ENCODE measurements around the gene RAPGEF5. TPM values are rescaled to one million over a fixed set of nuclear protein-coding genes. Genes with fewer than 3 reads are reported as not detected.

Gene RAPGEF5
- total RNA-seq, 1 experiment from 2014 or later = 13.3 TPM

GRCh38 chr7:22333680-22334141 is 23.2 kb downstream of the RAPGEF5 start:
- no peak overlapping the region for H2BK12ac ChIP-seq (ENCODE audit: insufficient read length, low read depth, low read length)
- Mint-ChIP-seq H3K27ac (peak overlapping the region; percentile 79 to 96 (median 89); a peak in 6 of 7 replicates), H3K36me3 (ENCODE audit: insufficient read depth in 1 of 3, low read depth in 3 of 3) (peaks cover 0 to 6% (median 6%) of the 10 kb centered on the region in 3 experiments; a peak in 3 of 7 replicates), H3K4me1 (peaks cover 79 to 82% of the 10 kb centered on the region in 2 experiments), H3K27me3 (ENCODE audit: low read depth) (no peaks in the 10 kb centered on the region), H3K9me3 (no peaks in the 10 kb centered on the region), H3K4me3 (peak overlapping the region in 1 of 2 experiments; percentile 22; a peak in 1 of 5 replicates)
- no peak overlapping the region for H2BK5ac ChIP-seq (ENCODE audit: insufficient read length, low read length)
- no peaks in the 10 kb centered on the region for H3K27me3 ChIP-seq (ENCODE audit: insufficient read depth, low read length)
- WGBS (ENCODE audit: extremely low coverage, insufficient read length, low lambda C conversion rate) = no CpG with 5 or more reads among the region's 15 CpGs
- no peak overlapping the region for H2BK15ac ChIP-seq (ENCODE audit: low read depth, low read length)
- H3K79me1 ChIP-seq (ENCODE audit: insufficient read depth, low read depth, low read length, poor library complexity, severe bottlenecking) = no peaks in the 10 kb centered on the region
- no peak overlapping the region for H3K56ac ChIP-seq (ENCODE audit: insufficient read length, low read depth, low read length)
- H3K4me2 ChIP-seq (ENCODE audit: insufficient read depth, insufficient read length, low read length) = no peak overlapping the region
- H2BK120ac ChIP-seq (ENCODE audit: low read depth, low read length, poor library complexity, severe bottlenecking) = no peak overlapping the region
- H3T11ph ChIP-seq (ENCODE audit: low read length) = no peak overlapping the region
- H3K18ac ChIP-seq (ENCODE audit: insufficient read length, low read depth, low read length) = no peak overlapping the region
- H3K9ac ChIP-seq (ENCODE audit: extremely low read depth, insufficient read length, low read length) = no peak overlapping the region
- no peak overlapping the region for H2AFZ ChIP-seq (ENCODE audit: low read length)
- no peak overlapping the region for H3K4ac ChIP-seq (ENCODE audit: low read depth, low read length)
- no peak overlapping the region for H4K5ac ChIP-seq (ENCODE audit: insufficient read length, low read depth, low read length)
- no peak overlapping the region for H4K8ac ChIP-seq (replicated peaks; ENCODE audit: insufficient read length, low read depth, low read length)
- H3K23ac ChIP-seq (ENCODE audit: insufficient read length, low read depth, low read length) = no peak overlapping the region
- peaks cover 24% of the 10 kb centered on the region; the same call in 1 of the 2 replicates for H3K4me1 ChIP-seq (ENCODE audit: insufficient read depth, low read length)
- 0 out of 2 replicates have a peak overlapping the region, but pooled peaks have one; percentile 1 for H3K14ac ChIP-seq (ENCODE audit: insufficient read depth, low read length)
- H3K9me3 ChIP-seq (ENCODE audit: control insufficient read depth, low read depth, low read length) = no peaks in the 10 kb centered on the region
- no peak for DNase-seq
- H4K20me1 ChIP-seq (ENCODE audit: control insufficient read depth, insufficient read depth, insufficient read length) = no peaks in the 10 kb centered on the region
- no peak for TF ChIP-seq CTCF (conservative IDR thresholded peaks at IDR 0.05)
- H3K79me2 ChIP-seq (ENCODE audit: insufficient read depth, low read length) = peaks cover 7% of the 10 kb centered on the region; the same call in 1 of the 2 replicates
- no peak overlapping the region for H4K91ac ChIP-seq (ENCODE audit: insufficient read length, low read depth, low read length)
- no peaks in the 10 kb centered on the region for H3K23me2 ChIP-seq (ENCODE audit: insufficient read length, low read depth, low read length, poor library complexity, severe bottlenecking)
- no peak overlapping the region for H2BK20ac ChIP-seq (ENCODE audit: low read depth, low read length, poor library complexity, severe bottlenecking)
- H3K27ac ChIP-seq (ENCODE audit: insufficient read length, low read depth, low read length) = no peak overlapping the region
- H2AK5ac ChIP-seq (ENCODE audit: insufficient read length, low read length) = no peak overlapping the region

Measured in H9 (cell line).